GM12878 (cell line): ENCODE data around the gene LMO2. TPM values are rescaled to one million over a fixed set of nuclear protein-coding genes. Genes with fewer than 3 reads are reported as not detected.

Experiments
- CTCF ChIP-seq, 3 experiments: IDR thresholded peaks in 2 of 3; conservative IDR thresholded peaks in 1 of 3; 2 replicates each; pipeline ENCODE4 v1.5.1; 2011; ENCODE audit warnings: low read depth in 3 of 3, low read length in 3 of 3, mild to moderate bottlenecking in 3 of 3, control low read depth in 2 of 3, moderate library complexity in 2 of 3, inconsistent platforms in 1 of 3, mixed read lengths in 1 of 3; ENCODE audit not compliant: control insufficient read depth in 2 of 3, insufficient read depth in 1 of 3; ENCODE audit errors: extremely low read depth in 1 of 3
- EP300 ChIP-seq, 2 experiments: fragments of 150-350 bp in 1 of 2; IDR thresholded peaks; 2 replicates each; pipeline ENCODE4 v1.6.1; 2011 to 2012; ENCODE audit warnings: low read depth in 2 of 2, low read length in 2 of 2, borderline replicate concordance in 1 of 2, improper control_type of control experiment in 1 of 2, inconsistent platforms in 1 of 2; ENCODE audit not compliant: control insufficient read depth in 1 of 2
- RAD51 ChIP-seq: fragments of 450-650 bp; IDR thresholded peaks from 2 replicates; pipeline ENCODE4 v1.6.1; 2016; ENCODE audit warnings: moderate library complexity, mild to moderate bottlenecking, inconsistent platforms
- ZNF274 ChIP-seq: IDR thresholded peaks from one replicate; pipeline ENCODE4 v1.8.0; 2011; ENCODE audit not compliant: insufficient read length, insufficient read depth
- polyA plus RNA-seq, 11 experiments: library from polyadenylated mRNA; depleted of rRNA in 4 of 11; unstranded in 6 of 11; stranded (reverse) in 5 of 11; fragments of >200 nt; fragmentation: Nextera tagmentation in 4 of 11; fragmentation: Illumina TruSeq in 1 of 11; extraction: Ambion mirVana in 4 of 11; extraction: Trizol in 1 of 11; gene quantifications; 1 replicate in 1 of 11; 2 replicates in 10 of 11; pipeline versions ENCODE4 v1.2.1 to v1.2.3, GENCODE V29; 2011 to 2016; ENCODE audit warnings: inconsistent platforms in 2 of 11, missing spikeins in 2 of 11, low read depth in 1 of 11
- total RNA-seq, 4 experiments: library from RNA; depleted of rRNA in 3 of 4; stranded (reverse); fragments of >200 nt in 3 of 4; fragmentation: Illumina TruSeq in 1 of 4; extraction: Trizol in 1 of 4; gene quantifications; 2 replicates each; pipeline versions ENCODE4 v1.2.1 to v1.2.3, GENCODE V29; 2013 to 2021
- TF ChIP-seq, protein P1 (sequence below): IDR thresholded peaks from 2 replicates; pipeline ENCODE4 v1.6.1; 2012; ENCODE audit warnings: improper control_type of control experiment, low read depth, low read length; ENCODE audit not compliant: insufficient replicate concordance

LMO2 gene
- total and polyA plus RNA-seq, 10 of the 15 experiments (the other 5 are each of a cell fraction or from before 2014, with no cell fraction given): 0.29 to 1.9 (median 1.1) TPM; not detected in 1

DNA sequence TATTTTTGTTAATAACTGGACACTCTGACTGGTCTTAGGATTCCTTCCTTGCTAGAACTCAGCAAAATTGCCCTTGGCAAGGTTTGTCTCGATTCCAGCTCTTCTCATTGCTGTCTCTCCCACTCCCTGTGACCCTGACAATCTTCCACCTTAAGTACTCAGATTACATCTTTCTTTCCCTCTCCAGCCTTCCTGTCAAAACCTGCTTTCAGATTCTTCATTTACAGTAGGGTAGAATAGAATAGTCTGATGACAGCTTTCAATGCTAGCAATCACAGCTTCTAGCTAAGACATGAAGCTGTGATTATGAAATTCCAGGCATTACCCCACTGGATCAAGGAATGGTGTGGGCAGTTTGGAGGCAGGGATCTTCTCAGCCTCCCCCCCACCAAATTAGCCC lies 39.2 kb upstream of the LMO2 start (continued):
- TF ChIP-seq, protein P1, sequence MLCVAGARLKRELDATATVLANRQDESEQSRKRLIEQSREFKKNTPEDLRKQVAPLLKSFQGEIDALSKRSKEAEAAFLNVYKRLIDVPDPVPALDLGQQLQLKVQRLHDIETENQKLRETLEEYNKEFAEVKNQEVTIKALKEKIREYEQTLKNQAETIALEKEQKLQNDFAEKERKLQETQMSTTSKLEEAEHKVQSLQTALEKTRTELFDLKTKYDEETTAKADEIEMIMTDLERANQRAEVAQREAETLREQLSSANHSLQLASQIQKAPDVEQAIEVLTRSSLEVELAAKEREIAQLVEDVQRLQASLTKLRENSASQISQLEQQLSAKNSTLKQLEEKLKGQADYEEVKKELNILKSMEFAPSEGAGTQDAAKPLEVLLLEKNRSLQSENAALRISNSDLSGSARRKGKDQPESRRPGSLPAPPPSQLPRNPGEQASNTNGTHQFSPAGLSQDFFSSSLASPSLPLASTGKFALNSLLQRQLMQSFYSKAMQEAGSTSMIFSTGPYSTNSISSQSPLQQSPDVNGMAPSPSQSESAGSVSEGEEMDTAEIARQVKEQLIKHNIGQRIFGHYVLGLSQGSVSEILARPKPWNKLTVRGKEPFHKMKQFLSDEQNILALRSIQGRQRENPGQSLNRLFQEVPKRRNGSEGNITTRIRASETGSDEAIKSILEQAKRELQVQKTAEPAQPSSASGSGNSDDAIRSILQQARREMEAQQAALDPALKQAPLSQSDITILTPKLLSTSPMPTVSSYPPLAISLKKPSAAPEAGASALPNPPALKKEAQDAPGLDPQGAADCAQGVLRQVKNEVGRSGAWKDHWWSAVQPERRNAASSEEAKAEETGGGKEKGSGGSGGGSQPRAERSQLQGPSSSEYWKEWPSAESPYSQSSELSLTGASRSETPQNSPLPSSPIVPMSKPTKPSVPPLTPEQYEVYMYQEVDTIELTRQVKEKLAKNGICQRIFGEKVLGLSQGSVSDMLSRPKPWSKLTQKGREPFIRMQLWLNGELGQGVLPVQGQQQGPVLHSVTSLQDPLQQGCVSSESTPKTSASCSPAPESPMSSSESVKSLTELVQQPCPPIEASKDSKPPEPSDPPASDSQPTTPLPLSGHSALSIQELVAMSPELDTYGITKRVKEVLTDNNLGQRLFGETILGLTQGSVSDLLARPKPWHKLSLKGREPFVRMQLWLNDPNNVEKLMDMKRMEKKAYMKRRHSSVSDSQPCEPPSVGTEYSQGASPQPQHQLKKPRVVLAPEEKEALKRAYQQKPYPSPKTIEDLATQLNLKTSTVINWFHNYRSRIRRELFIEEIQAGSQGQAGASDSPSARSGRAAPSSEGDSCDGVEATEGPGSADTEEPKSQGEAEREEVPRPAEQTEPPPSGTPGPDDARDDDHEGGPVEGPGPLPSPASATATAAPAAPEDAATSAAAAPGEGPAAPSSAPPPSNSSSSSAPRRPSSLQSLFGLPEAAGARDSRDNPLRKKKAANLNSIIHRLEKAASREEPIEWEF: no peak
- no peak for TF ChIP-seq RAD51
- no peak for TF ChIP-seq ZNF274
- no peak for TF ChIP-seq EP300 (IDR thresholded peaks at IDR 0.05; ENCODE audit: borderline replicate concordance in 1 of 2, control insufficient read depth in 1 of 2, low read depth in 2 of 2, low read length in 2 of 2)
- no peak for TF ChIP-seq CTCF (IDR thresholded peaks at IDR 0.05 in 2 of 3, conservative IDR thresholded peaks at IDR 0.05 in 1 of 3; ENCODE audit: control insufficient read depth in 2 of 3, extremely low read depth in 1 of 3, insufficient read depth in 1 of 3, low read depth in 3 of 3, low read length in 3 of 3)
